ENCODE data around the gene SPIN3. TPM values are rescaled to one million over a fixed set of nuclear protein-coding genes. Genes with fewer than 3 reads are reported as not detected.
"Not testable (repeated sequence)": the region's sequence is repeated elsewhere in the genome, so short reads cannot be mapped to it uniquely, and the experiment has no call there.

Gene SPIN3
- 12.8 TPM for total RNA-seq

- peak within 1 kb of the TSS; percentile 54 to 56 for H3K4me3 ChIP-seq
- H3K27ac ChIP-seq = peak within 1 kb of the TSS; percentile 66
- TF ChIP-seq CTCF (IDR thresholded peaks at IDR 0.05) (no peak), POLR2AphosphoS5 (IDR thresholded peaks at IDR 0.05; ENCODE audit: insufficient read depth in 1 of 2, low read depth in 1 of 2) (peak in 1 of 2 donors; percentile 72)
- H3K4me1 ChIP-seq = no peaks in the 10 kb centered on the region
- no peaks in the 10 kb centered on the region for H3K36me3 ChIP-seq
- H3K9me3 ChIP-seq = no peaks in the 10 kb centered on the region
- no peak for DNase-seq (ENCODE audit: extremely low spot score in 2 of 2)
- no peaks in the 10 kb centered on the region for H3K27me3 ChIP-seq
- intact Hi-C loops (cut with DNase I) = no loop called here
These were observed at the start of gene SPIN3 for GRCh38 chrX:56995271-56995994. Gene SPIN3, minus strand, starts transcription at chrX:56995541. Its CDS starts 594 bp downstream, at chrX:56994947.

GRCh38 chrX:57044245-57044644 lies 48.9 kb upstream of the SPIN3 start:
- Histone ChIP-seq H3K9me3 (no peaks in the 10 kb centered on the region), H3K27me3 (no peaks in the 10 kb centered on the region), H3K4me3 (no peak overlapping the region), H3K4me1 (no peaks in the 10 kb centered on the region), H3K36me3 (no peaks in the 10 kb centered on the region), H3K27ac (no peak overlapping the region)
- no peak for DNase-seq (ENCODE audit: extremely low spot score in 2 of 2)
- TF ChIP-seq POLR2AphosphoS5 (IDR thresholded peaks at IDR 0.05; ENCODE audit: insufficient read depth in 1 of 2, low read depth in 1 of 2) = no peak
- no peak for TF ChIP-seq POLR2A (IDR thresholded peaks at IDR 0.05)
- TF ChIP-seq CTCF (IDR thresholded peaks at IDR 0.05) = no peak
- intact Hi-C loops (cut with DNase I) = no loop called here

- H3K4me1 ChIP-seq; H3K36me3 ChIP-seq; H3K27ac ChIP-seq; DNase-seq (ENCODE audit: extremely low spot score in 2 of 2); H3K9me3 ChIP-seq; intact Hi-C loops (cut with DNase I); H3K4me3 ChIP-seq; H3K27me3 ChIP-seq: not testable (repeated sequence)
These were observed 41.9 kb upstream of the SPIN3 start for GRCh38 chrX:57037265-57037664.

GRCh38 chrX:56994375-56995270 lies 718 bp downstream of the SPIN3 start:
- DNase-seq (ENCODE audit: extremely low spot score in 2 of 2) = no peak
- no peaks in the 10 kb centered on the region for H3K4me1 ChIP-seq
- no peaks in the 10 kb centered on the region for H3K27me3 ChIP-seq
- intact Hi-C loops (cut with DNase I) = no loop called here
- H3K27ac ChIP-seq = peak overlapping the region; percentile 66
- TF ChIP-seq POLR2A (IDR thresholded peaks at IDR 0.05) (no peak), CTCF (IDR thresholded peaks at IDR 0.05) (no peak), POLR2AphosphoS5 (IDR thresholded peaks at IDR 0.05; ENCODE audit: insufficient read depth in 1 of 2, low read depth in 1 of 2) (no peak)
- H3K36me3 ChIP-seq = no peaks in the 10 kb centered on the region
- peak overlapping the region; percentile 54 to 56 for H3K4me3 ChIP-seq
- no peaks in the 10 kb centered on the region for H3K9me3 ChIP-seq

GRCh38 chrX:56987741-56988140 lies 7.6 kb downstream of the SPIN3 start:
- no peaks in the 10 kb centered on the region for H3K4me1 ChIP-seq
- no peak overlapping the region for H3K27ac ChIP-seq
- TF ChIP-seq POLR2A (IDR thresholded peaks at IDR 0.05) = no peak
- no peak for TF ChIP-seq CTCF (IDR thresholded peaks at IDR 0.05)
- no peak for TF ChIP-seq POLR2AphosphoS5 (IDR thresholded peaks at IDR 0.05; ENCODE audit: insufficient read depth in 1 of 2, low read depth in 1 of 2)
- no peak for DNase-seq (ENCODE audit: extremely low spot score in 2 of 2)
- H3K4me3 ChIP-seq = no peak overlapping the region
- intact Hi-C loops (cut with DNase I) = no loop called here
- no peaks in the 10 kb centered on the region for H3K9me3 ChIP-seq
- no peaks in the 10 kb centered on the region for H3K36me3 ChIP-seq
- no peaks in the 10 kb centered on the region for H3K27me3 ChIP-seq

All from vagina (tissue), 2 donors.